ENCODE measurements around the gene CNPY4.

Gene CNPY4

DNA sequence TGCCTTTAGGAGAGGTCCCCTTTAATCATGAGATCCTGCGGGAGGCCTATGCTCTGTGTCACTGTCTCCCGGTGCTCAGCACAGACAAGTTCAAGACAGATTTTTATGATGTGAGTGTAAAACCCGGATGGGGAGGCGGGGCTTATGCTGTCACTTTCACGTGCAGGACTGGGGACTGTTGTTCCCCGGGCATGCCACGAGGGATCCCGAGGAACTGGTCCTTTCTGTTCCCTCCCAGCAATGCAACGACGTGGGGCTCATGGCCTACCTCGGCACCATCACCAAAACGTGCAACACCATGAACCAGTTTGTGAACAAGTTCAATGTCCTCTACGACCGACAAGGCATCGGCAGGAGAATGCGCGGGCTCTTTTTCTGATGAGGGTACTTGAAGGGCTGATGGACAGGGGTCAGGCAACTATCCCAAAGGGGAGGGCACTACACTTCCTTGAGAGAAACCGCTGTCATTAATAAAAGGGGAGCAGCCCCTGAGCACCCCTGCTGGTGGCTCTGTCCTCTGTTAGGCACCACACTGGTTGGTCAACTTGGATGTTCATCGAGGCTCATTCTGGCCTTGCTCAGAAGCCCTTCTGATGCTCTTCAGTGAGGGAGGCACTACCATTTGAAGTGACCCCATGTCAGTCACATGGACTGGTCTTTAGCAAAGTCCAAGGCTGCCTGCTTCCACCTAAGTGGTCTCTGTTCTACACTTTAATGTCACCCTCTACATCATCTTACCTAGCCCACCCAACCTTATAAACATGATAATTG, 27.8 kb upstream of the CNPY4 start:
- TF ChIP-seq, protein P1, sequence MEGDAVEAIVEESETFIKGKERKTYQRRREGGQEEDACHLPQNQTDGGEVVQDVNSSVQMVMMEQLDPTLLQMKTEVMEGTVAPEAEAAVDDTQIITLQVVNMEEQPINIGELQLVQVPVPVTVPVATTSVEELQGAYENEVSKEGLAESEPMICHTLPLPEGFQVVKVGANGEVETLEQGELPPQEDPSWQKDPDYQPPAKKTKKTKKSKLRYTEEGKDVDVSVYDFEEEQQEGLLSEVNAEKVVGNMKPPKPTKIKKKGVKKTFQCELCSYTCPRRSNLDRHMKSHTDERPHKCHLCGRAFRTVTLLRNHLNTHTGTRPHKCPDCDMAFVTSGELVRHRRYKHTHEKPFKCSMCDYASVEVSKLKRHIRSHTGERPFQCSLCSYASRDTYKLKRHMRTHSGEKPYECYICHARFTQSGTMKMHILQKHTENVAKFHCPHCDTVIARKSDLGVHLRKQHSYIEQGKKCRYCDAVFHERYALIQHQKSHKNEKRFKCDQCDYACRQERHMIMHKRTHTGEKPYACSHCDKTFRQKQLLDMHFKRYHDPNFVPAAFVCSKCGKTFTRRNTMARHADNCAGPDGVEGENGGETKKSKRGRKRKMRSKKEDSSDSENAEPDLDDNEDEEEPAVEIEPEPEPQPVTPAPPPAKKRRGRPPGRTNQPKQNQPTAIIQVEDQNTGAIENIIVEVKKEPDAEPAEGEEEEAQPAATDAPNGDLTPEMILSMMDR (conservative IDR thresholded peaks at IDR 0.05; ENCODE audit: low read length): no peak
- no peak overlapping the region for H3K4me3 ChIP-seq (ENCODE audit: low read length)
- no peak for DNase-seq (ENCODE audit: low read depth)

DNA sequence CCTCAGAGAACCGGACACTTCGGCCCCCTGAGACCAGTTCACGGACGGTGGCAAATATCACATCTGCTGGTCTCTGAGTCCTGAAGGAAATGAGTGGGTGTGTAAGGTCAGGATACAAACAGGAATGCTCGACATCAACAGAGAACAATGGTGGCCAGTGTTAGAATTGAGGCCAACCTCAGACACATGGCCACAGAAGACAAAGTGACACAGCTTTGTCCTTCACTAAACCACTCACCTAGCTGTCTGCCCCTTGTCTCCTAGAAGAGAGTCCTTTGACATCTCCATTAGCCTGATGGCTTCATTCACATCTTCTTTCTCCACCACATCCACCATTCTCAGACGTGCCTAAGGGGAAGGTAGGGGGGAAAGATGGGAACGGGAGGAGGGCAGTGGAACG, 26.4 kb upstream of the CNPY4 start:
- DNase-seq (ENCODE audit: low read depth): no peak
- no peak overlapping the region for H3K4me3 ChIP-seq (ENCODE audit: low read length)
- TF ChIP-seq, protein P1 (conservative IDR thresholded peaks at IDR 0.05; ENCODE audit: low read length): no peak

DNA sequence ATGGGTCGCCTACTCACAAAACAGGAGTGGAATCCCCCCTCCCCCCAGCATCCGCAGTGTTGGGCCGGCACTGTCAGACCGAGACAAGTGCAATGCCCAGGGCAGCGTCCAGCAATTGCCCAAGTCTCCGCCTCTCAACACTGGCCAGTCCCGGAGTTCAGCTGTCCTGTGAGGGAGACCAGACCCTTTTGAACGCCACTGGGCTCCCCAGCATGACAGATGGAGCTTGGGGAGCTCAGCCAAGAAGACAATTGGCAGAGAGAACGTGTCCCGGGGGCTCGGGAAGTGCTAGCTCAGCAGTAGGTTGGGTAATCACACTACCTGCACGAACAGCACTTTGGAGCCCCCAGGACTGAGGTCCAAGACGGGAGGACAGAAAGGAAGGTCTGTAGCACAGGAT, 25.9 kb upstream of the CNPY4 start:
- DNase-seq (ENCODE audit: low read depth): no peak
- H3K4me3 ChIP-seq (ENCODE audit: low read length): no peak overlapping the region
- TF ChIP-seq, protein P1 (conservative IDR thresholded peaks at IDR 0.05; ENCODE audit: low read length): no peak

DNA sequence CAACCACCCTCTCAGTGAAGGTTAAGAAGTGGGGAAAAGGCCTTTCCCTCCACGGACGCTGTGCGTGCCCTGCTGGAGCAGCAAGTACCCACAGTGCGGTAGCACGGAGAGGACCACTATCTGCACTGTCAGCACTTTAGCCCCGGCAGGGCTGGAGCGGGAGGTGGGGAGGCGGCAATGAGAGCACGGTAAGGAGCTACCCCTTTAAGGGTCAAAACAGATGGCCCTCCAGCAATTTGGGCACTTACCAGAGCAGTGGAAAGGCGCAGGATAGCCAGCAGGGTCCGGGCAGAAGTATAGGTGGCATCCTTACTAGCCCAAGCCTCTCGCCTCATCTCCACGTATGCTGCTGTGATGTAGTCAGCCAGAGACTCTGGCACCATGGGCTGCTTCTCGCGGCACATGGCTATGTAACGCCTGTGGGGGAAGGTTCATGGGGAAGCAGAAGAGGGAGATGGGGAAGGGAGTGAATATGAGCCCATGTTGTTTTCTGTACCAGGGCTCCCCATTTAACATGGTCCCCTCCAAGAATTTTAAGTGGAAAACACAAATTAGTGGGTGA, 25.4 kb upstream of the CNPY4 start:
- TF ChIP-seq, protein P1 (conservative IDR thresholded peaks at IDR 0.05; ENCODE audit: low read length): no peak
- DNase-seq (ENCODE audit: low read depth): no peak
- no peak overlapping the region for H3K4me3 ChIP-seq (ENCODE audit: low read length)

DNA sequence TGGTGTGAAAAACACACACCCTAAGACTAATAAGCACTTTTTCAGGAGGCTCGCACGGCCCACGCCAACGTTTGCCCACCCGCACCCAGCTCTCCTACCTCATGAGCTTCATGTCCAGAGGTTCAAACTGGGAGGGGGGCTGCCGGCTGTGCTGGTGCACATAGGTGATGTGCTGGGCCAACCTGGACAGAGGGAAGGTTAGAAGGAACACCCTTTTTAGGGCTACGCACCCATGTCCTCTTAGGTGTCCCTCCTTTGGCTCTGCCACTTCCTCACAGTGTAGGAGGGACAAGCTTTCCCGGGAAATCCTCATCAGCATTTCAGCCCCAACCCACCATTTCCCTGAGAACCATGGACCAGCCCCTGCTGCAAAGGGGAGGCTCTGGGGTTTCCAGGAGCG, 24.1 kb upstream of the CNPY4 start:
- H3K4me3 ChIP-seq (ENCODE audit: low read length): no peak overlapping the region
- TF ChIP-seq, protein P1 (conservative IDR thresholded peaks at IDR 0.05; ENCODE audit: low read length): no peak
- DNase-seq (ENCODE audit: low read depth): no peak

DNA sequence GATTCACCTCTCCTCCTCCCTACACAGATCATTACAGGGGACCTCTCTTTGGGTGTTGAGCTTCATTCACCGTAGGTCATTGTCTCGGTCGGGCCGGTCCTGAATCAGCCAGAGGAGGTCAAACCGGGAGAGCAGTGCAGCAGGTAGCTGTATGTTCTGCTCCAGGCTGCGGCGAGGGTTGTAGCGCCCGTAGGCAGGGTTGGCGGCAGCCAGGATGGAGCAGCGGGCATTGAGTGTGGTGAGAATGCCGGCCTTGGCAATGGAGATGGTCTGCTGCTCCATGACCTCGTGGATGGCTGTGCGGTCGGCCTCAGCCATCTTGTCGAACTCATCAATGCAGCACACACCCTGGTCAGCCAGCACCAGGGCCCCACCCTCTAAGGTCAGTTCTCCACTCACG, 23.7 kb upstream of the CNPY4 start:
- TF ChIP-seq, protein P1 (conservative IDR thresholded peaks at IDR 0.05; ENCODE audit: low read length): no peak
- no peak overlapping the region for H3K4me3 ChIP-seq (ENCODE audit: low read length)
- no peak for DNase-seq (ENCODE audit: low read depth)

DNA sequence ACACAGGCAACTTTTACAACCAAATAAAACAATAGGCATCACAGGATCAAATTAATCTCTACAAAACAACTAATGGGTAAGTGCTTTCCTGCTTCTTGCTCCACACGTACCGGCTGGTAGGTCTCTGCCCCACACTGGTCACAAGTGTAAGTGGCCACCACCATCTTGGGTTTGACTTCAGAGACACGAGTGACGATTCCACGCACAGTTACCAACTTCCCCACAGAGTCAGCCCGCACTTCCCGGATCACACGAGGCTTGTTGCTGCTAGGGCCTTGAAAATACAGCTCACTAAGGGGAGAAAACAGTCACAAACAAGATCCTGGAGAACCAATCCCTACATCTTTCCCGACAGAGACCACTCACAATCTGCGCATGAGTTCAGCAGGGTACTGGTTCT, 20.5 kb upstream of the CNPY4 start:
- no peak overlapping the region for H3K4me3 ChIP-seq (ENCODE audit: low read length)
- no peak for DNase-seq (ENCODE audit: low read depth)
- TF ChIP-seq, protein P1 (conservative IDR thresholded peaks at IDR 0.05; ENCODE audit: low read length): no peak
